K562 (cell line): ENCODE data around the gene FKBP15. TPM values are rescaled to one million over a fixed set of nuclear protein-coding genes. Genes with fewer than 3 reads are reported as not detected.

Experiments used
- CBX3 ChIP-seq, 2 experiments: IDR thresholded peaks; 1 replicate in 1 of 2; 2 replicates in 1 of 2; pipeline ENCODE4 v1.6.1; 2012; ENCODE audit warnings: inconsistent platforms in 2 of 2, low read length in 2 of 2, borderline replicate concordance in 1 of 2, control low read depth in 1 of 2
- CC2D1A ChIP-seq: fragments of 450-650 bp; IDR thresholded peaks from 2 replicates; pipeline ENCODE4 v1.6.1; 2017; ENCODE audit warnings: mild to moderate bottlenecking
- ETV6 ChIP-seq, 3 experiments: fragments of 150-350 bp in 1 of 3; sonication (generic) in 1 of 3; formaldehyde crosslinking in 1 of 3; IDR thresholded peaks; 2 replicates each; pipeline versions ENCODE4 v1.6.1 to v1.8.0; 2014 to 2022; ENCODE audit warnings: borderline replicate concordance in 2 of 3, low read depth in 2 of 3, antibody characterized with exemption in 1 of 3, low read length in 1 of 3, mild to moderate bottlenecking in 1 of 3, missing genetic modification reagents in 1 of 3
- MXI1 ChIP-seq: IDR thresholded peaks from 2 replicates; pipeline ENCODE4 v1.6.1; 2011; ENCODE audit warnings: low read depth, mild to moderate bottlenecking, improper control_type of control experiment, low read length
- NFYB ChIP-seq: IDR thresholded peaks from 2 replicates; pipeline ENCODE4 v1.6.1; 2011; ENCODE audit warnings: mild to moderate bottlenecking, moderate library complexity; ENCODE audit not compliant: insufficient read length; ENCODE audit errors: extremely low read depth
- PYGO2 ChIP-seq: fragments of 450-650 bp; IDR thresholded peaks from 2 replicates; pipeline ENCODE4 v1.6.1; 2016; ENCODE audit warnings: mild to moderate bottlenecking, missing genetic modification characterization, moderate library complexity, missing compliant biosample characterization
- RBM14 ChIP-seq: fragments of 200-400 bp; formaldehyde crosslinking; IDR thresholded peaks from 2 replicates; pipeline ENCODE4 v1.6.1; 2018; ENCODE audit warnings: low read depth, mild to moderate bottlenecking, low read length, moderate library complexity, borderline replicate concordance; ENCODE audit not compliant: insufficient read depth
- SAFB2 ChIP-seq: fragments of 200-400 bp; formaldehyde crosslinking; IDR thresholded peaks from 2 replicates; pipeline ENCODE4 v1.6.1; 2018; ENCODE audit warnings: borderline replicate concordance, low read length, low read depth, moderate library complexity; ENCODE audit not compliant: severe bottlenecking
- SRSF7 ChIP-seq: fragments of 200-400 bp; formaldehyde crosslinking; optimal IDR thresholded peaks from 2 replicates; pipeline ENCODE3; 2017; ENCODE audit warnings: mild to moderate bottlenecking, low read depth, low read length
- TBL1XR1 ChIP-seq, 2 experiments: IDR thresholded peaks; 2 replicates each; pipeline ENCODE4 v1.6.1; 2012; ENCODE audit warnings: improper control_type of control experiment in 2 of 2, low read length in 2 of 2, mild to moderate bottlenecking in 1 of 2
- TEAD1 ChIP-seq, 2 experiments: fragments of 450-650 bp in 1 of 2; sonication (generic) in 1 of 2; formaldehyde crosslinking; IDR thresholded peaks; 2 replicates each; pipeline versions ENCODE4 v1.4.0 to v1.8.0; 2020 to 2022; ENCODE audit warnings: mild to moderate bottlenecking in 2 of 2, missing genetic modification reagents in 1 of 2
- ZBED1 ChIP-seq: IDR thresholded peaks from 2 replicates; pipeline ENCODE4 v1.6.1; 2014
- ZNF134 ChIP-seq: fragments of 250-450 bp; sonication (Bioruptor Pico); conservative IDR thresholded peaks from 2 replicates; pipeline ENCODE4 v1.4.0; 2020
- ZNF561 ChIP-seq: fragments of 450-650 bp; formaldehyde crosslinking; conservative IDR thresholded peaks from 2 replicates; pipeline ENCODE4 v1.4.0; 2020; ENCODE audit warnings: mild to moderate bottlenecking, moderate library complexity
- polyA plus RNA-seq, 8 experiments: library from polyadenylated mRNA; depleted of rRNA in 4 of 8; stranded (reverse) in 5 of 8; unstranded in 3 of 8; fragments of >200 nt; fragmentation: Nextera tagmentation in 2 of 8; fragmentation: Illumina TruSeq in 1 of 8; extraction: Ambion mirVana in 2 of 8; extraction: Trizol in 1 of 8; gene quantifications; 2 replicates each; pipeline versions ENCODE4 v1.2.1 to v1.2.3, GENCODE V29; 2011 to 2014; ENCODE audit warnings: inconsistent platforms in 1 of 8, missing spikeins in 1 of 8
- total RNA-seq, 7 experiments: library from RNA; depleted of rRNA in 6 of 7; stranded (reverse); fragments of >200 nt in 6 of 7; fragmentation: Illumina TruSeq in 2 of 7; extraction: Trizol in 2 of 7; gene quantifications; 2 replicates each; pipeline versions ENCODE4 v1.2.1 to v1.2.3, GENCODE V29; 2011 to 2021; ENCODE audit warnings: low replicate concordance in 1 of 7
- TF ChIP-seq, protein P1 (sequence below), 2 experiments: IDR thresholded peaks; 2 replicates each; pipeline ENCODE4 v1.6.1; 2012; ENCODE audit warnings: improper control_type of control experiment in 2 of 2, low read depth in 2 of 2, low read length in 2 of 2, borderline replicate concordance in 1 of 2
- TF ChIP-seq, protein P2 (sequence below): sonication (generic); formaldehyde crosslinking; IDR thresholded peaks from 2 replicates; pipeline ENCODE4 v1.8.0; 2022; ENCODE audit warnings: missing genetic modification reagents, mild to moderate bottlenecking, moderate library complexity, borderline replicate concordance
- TF ChIP-seq, protein P3 (sequence below): fragments of 200-800 bp; sonication (Bioruptor generic); IDR thresholded peaks from 2 replicates; pipeline ENCODE4 v1.6.1; 2017; ENCODE audit warnings: missing genetic modification characterization, missing compliant biosample characterization
- TF ChIP-seq, protein P4 (sequence below): fragments of 250-450 bp; sonication (Bioruptor Pico); IDR thresholded peaks from 2 replicates; pipeline ENCODE4 v1.5.0; 2021

FKBP15 gene
- total and polyA plus RNA-seq, 9 of the 15 experiments (the other 6 are each of a cell fraction or from before 2014, with no cell fraction given), result 8.7 to 38.0 (median 18.9) TPM

DNA sequence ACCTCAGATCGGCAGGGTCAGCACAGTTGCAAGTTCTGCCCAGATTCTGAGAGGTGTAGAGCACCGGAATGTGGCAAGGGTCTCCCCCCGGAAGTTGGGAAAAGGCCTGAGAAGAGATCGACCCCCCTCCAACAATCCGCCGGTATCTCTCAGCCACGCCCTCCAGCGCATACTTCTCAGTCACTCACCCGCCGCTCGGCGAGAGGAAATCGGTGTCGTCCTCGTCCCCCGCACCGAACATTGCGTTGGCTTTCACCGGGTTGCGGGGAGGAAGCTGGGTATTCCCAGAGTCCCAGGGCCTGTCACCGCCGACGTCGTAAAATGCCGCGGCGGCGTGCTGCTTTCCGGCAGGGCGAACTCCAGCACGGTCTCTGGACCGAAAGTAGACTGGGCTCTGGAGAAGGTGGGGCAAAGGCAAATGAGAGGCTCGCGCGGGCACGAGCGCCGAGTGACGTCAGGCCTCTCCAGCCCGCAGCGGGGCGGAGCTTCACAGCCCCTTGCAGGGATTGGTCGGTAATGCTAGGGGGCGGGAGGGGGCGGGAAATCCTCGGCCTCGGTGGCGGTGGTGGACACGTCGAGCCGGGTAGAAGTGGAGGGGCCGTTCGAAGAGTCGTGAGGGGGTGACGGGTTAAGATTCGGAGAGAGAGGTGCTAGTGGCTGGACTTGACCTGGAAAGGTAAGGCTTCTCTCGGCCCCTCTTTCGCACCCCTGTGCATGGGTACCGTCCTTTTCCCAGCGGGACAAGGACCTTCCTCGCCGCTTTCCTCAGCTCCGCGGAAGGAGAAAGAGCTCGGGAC lies at the start of gene FKBP15, which contains the start of gene SLC31A1 (continued):
- TF ChIP-seq, protein P1, sequence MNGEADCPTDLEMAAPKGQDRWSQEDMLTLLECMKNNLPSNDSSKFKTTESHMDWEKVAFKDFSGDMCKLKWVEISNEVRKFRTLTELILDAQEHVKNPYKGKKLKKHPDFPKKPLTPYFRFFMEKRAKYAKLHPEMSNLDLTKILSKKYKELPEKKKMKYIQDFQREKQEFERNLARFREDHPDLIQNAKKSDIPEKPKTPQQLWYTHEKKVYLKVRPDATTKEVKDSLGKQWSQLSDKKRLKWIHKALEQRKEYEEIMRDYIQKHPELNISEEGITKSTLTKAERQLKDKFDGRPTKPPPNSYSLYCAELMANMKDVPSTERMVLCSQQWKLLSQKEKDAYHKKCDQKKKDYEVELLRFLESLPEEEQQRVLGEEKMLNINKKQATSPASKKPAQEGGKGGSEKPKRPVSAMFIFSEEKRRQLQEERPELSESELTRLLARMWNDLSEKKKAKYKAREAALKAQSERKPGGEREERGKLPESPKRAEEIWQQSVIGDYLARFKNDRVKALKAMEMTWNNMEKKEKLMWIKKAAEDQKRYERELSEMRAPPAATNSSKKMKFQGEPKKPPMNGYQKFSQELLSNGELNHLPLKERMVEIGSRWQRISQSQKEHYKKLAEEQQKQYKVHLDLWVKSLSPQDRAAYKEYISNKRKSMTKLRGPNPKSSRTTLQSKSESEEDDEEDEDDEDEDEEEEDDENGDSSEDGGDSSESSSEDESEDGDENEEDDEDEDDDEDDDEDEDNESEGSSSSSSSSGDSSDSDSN (IDR thresholded peaks at IDR 0.05; ENCODE audit: borderline replicate concordance in 1 of 2, low read depth in 2 of 2, low read length in 2 of 2), result 0 out of 4 replicates have a peak, but pooled peaks of 1 of the 2 experiments have one; percentile 36
- no peak for TF ChIP-seq ETV6 (IDR thresholded peaks at IDR 0.05; ENCODE audit: borderline replicate concordance in 1 of 2, low read depth in 2 of 2, low read length in 1 of 2)
- TF ChIP-seq ETV6 (CRISPR knock-in tag; IDR thresholded peaks at IDR 0.05; ENCODE audit: borderline replicate concordance), result no peak
- no peak for TF ChIP-seq CC2D1A
- TF ChIP-seq, protein P2, sequence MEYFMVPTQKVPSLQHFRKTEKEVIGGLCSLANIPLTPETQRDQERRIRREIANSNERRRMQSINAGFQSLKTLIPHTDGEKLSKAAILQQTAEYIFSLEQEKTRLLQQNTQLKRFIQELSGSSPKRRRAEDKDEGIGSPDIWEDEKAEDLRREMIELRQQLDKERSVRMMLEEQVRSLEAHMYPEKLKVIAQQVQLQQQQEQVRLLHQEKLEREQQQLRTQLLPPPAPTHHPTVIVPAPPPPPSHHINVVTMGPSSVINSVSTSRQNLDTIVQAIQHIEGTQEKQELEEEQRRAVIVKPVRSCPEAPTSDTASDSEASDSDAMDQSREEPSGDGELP (CRISPR knock-in tag), result peak; percentile 50; the same call in 1 of the 2 replicates
- no peak for TF ChIP-seq SRSF7
- no peak for TF ChIP-seq ZNF561 (CRISPR knock-in tag)
- TF ChIP-seq SAFB2, result no peak
- no peak for TF ChIP-seq RBM14
- no peak for TF ChIP-seq ZBED1
- TF ChIP-seq NFYB, result peak; percentile 66
- TF ChIP-seq MXI1, result peak; percentile 26; the same call in 1 of the 2 replicates
- TF ChIP-seq PYGO2 (tag), result no peak
- TF ChIP-seq, protein P3, sequence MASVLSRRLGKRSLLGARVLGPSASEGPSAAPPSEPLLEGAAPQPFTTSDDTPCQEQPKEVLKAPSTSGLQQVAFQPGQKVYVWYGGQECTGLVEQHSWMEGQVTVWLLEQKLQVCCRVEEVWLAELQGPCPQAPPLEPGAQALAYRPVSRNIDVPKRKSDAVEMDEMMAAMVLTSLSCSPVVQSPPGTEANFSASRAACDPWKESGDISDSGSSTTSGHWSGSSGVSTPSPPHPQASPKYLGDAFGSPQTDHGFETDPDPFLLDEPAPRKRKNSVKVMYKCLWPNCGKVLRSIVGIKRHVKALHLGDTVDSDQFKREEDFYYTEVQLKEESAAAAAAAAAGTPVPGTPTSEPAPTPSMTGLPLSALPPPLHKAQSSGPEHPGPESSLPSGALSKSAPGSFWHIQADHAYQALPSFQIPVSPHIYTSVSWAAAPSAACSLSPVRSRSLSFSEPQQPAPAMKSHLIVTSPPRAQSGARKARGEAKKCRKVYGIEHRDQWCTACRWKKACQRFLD (CRISPR knock-in tag), result peak; percentile 10; the same call in 1 of the 2 replicates
- TF ChIP-seq, protein P4, sequence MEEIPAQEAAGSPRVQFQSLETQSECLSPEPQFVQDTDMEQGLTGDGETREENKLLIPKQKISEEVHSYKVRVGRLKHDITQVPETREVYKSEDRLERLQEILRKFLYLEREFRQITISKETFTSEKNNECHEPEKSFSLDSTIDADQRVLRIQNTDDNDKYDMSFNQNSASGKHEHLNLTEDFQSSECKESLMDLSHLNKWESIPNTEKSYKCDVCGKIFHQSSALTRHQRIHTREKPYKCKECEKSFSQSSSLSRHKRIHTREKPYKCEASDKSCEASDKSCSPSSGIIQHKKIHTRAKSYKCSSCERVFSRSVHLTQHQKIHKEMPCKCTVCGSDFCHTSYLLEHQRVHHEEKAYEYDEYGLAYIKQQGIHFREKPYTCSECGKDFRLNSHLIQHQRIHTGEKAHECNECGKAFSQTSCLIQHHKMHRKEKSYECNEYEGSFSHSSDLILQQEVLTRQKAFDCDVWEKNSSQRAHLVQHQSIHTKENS (CRISPR knock-in tag), result no peak
- TF ChIP-seq TEAD1 (CRISPR knock-in tag; IDR thresholded peaks at IDR 0.05), result 0 out of 4 replicates have a peak, but pooled peaks have one; percentile 17 to 18
- TF ChIP-seq ZNF134 (CRISPR knock-in tag), result no peak
- no peak; a peak in 1 of 4 replicates for TF ChIP-seq TBL1XR1 (IDR thresholded peaks at IDR 0.05; ENCODE audit: low read length in 2 of 2)
- no peak for TF ChIP-seq CBX3 (IDR thresholded peaks at IDR 0.05; ENCODE audit: borderline replicate concordance in 1 of 2, low read length in 2 of 2)
